WERI-Rb-1 (cell line): ENCODE results near the gene IMMP2L.
A peak's percentile ranks its signal among the peaks of the same experiment; 100 is the strongest.

Source experiments
- DNase-seq: peaks from one replicate; pipeline ENCODE4 v3.0.0-alpha.2; 2020
- H3K27ac ChIP-seq: fragments of 250-450 bp; sonication (Bioruptor Pico); 2 replicates; pipeline ENCODE4 v1.5.1; 2020; ENCODE audit warnings: mild to moderate bottlenecking, moderate library complexity
- H3K27me3 ChIP-seq: fragments of 250-450 bp; sonication (Bioruptor Pico); 2 replicates; pipeline ENCODE4 v1.5.1; 2021; ENCODE audit warnings: mild to moderate bottlenecking, low read depth, moderate library complexity; ENCODE audit not compliant: insufficient read depth, severe bottlenecking
- H3K36me3 ChIP-seq: fragments of 250-450 bp; sonication (Bioruptor Pico); 2 replicates; pipeline ENCODE4 v1.5.1; 2020; ENCODE audit warnings: mild to moderate bottlenecking, moderate library complexity
- H3K4me3 ChIP-seq: 2 replicates; pipeline ENCODE4 v1.5.1; 2011; ENCODE audit warnings: low read depth, mild to moderate bottlenecking, control low read depth, low read length
- H3K9me3 ChIP-seq: fragments of 250-450 bp; sonication (Bioruptor Pico); 2 replicates; pipeline ENCODE4 v1.5.1; 2021; ENCODE audit warnings: mild to moderate bottlenecking, moderate library complexity; ENCODE audit not compliant: severe bottlenecking
- TF ChIP-seq, protein P1 (sequence below): IDR thresholded peaks from 2 replicates; pipeline ENCODE4 v1.5.1; 2011; ENCODE audit warnings: low read depth, mild to moderate bottlenecking, control low read depth, inconsistent platforms, low read length

Gene IMMP2L

DNA sequence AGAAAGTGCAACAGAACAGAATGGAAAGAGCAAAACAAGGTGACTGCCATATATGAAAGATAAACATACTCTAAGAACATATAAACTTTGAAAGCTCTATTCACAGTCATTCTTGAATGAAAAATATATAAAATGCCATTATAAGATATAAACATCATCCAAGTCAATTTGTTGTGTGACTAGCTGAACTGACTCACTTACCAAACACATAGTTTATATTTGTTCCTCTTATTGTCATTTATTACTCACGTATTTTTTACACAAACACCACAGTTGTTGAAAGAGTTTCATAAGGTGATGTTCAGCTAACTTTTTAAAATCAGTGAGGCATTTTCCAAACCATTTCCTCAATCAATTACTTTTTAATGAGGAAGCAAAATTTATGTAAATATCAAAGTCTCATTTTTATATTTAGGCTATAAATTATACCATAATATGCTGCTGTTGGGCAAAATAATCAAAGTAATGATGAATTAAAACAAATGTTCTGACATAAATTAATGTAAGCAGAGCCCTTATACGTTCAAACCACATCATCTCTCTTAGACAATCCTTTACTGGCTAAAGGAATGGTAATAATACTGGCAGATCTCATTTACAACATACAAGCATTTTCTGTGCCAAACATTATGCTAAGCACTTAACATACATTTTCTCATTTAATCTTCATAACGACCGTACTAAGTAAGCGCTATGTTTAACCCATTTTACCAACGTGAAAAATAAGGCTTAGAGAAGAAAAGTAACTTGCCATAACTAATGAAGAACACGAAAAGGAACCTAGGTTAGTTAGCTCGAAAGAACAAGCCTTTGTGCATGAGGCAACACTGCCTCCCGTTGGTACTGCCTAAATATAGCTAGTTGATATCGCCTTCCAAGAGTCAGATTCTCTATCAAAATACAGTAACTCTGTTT, 464.0 kb downstream of the IMMP2L start:
- Histone ChIP-seq H3K36me3 (no peaks in the 10 kb centered on the region), H3K27me3 (no peaks in the 10 kb centered on the region), H3K27ac (no peak overlapping the region), H3K9me3 (no peaks in the 10 kb centered on the region), H3K4me3 (no peak overlapping the region)
- TF ChIP-seq, protein P1, sequence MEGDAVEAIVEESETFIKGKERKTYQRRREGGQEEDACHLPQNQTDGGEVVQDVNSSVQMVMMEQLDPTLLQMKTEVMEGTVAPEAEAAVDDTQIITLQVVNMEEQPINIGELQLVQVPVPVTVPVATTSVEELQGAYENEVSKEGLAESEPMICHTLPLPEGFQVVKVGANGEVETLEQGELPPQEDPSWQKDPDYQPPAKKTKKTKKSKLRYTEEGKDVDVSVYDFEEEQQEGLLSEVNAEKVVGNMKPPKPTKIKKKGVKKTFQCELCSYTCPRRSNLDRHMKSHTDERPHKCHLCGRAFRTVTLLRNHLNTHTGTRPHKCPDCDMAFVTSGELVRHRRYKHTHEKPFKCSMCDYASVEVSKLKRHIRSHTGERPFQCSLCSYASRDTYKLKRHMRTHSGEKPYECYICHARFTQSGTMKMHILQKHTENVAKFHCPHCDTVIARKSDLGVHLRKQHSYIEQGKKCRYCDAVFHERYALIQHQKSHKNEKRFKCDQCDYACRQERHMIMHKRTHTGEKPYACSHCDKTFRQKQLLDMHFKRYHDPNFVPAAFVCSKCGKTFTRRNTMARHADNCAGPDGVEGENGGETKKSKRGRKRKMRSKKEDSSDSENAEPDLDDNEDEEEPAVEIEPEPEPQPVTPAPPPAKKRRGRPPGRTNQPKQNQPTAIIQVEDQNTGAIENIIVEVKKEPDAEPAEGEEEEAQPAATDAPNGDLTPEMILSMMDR: peak; percentile 76
- DNase-seq: peak; percentile 28

DNA sequence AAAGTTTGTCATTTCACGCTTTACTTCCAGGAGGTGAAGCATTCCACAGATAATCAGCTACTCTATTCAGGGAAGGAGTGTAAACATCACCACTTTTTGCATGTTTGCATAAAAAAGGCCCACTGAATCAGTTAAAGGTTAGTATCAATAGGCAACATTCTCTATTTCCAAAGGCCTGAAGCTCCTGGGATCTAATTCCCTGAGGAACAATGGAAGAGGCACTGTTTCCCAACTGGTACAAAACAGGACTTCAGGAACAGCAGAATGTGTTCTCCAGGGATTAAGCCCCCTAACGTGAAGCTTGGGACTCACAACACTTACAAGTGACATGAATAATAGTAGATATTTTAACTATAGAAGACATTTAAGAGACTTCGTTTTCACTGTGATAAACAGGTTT, 465.3 kb downstream of the IMMP2L start:
- Histone ChIP-seq H3K9me3 (no peaks in the 10 kb centered on the region), H3K27ac (no peak overlapping the region), H3K27me3 (no peaks in the 10 kb centered on the region), H3K36me3 (no peaks in the 10 kb centered on the region), H3K4me3 (no peak overlapping the region)
- TF ChIP-seq, protein P1: no peak
- DNase-seq: no peak

DNA sequence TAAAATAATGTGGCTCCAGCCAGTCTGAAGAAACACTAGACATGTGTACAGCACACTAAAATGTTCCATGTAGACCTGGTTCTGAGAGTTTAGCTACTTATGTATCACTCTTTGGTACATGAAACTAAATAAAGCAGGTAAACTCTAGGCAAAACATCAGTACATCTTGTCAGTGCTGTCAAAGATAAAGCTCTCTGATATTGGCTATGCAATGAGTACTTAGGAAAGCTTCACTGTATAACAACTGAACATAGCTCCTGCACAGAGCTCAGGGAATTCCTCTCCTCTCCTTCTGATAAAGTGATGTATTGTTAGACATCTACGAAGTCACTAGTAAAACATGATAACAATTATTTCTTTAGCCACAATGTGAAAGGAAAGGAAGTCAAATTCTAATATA, 467.9 kb downstream of the IMMP2L start:
- Histone ChIP-seq H3K27ac (no peak overlapping the region), H3K36me3 (no peaks in the 10 kb centered on the region), H3K4me3 (no peak overlapping the region), H3K9me3 (no peaks in the 10 kb centered on the region), H3K27me3 (no peaks in the 10 kb centered on the region)
- TF ChIP-seq, protein P1: no peak
- DNase-seq: no peak

DNA sequence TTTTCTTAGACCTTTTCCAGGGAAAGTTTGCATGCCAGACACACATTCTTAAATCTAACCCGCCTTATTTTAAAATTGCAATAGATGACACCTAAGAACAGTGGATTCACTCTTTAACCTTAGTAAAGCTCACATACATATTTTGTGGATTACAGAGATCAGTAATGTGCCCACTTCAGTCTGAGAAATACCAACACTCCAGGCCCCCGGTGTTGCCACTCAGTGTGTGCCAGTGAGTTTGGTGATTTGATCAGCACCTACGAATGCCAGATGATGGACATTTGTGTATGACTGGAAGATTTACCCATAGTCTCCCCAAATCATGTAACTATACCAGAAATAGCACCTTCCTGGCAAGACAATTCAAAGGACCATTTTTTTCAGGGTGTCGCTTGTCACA, 468.8 kb downstream of the IMMP2L start:
- DNase-seq: no peak
- Histone ChIP-seq H3K4me3 (no peak overlapping the region), H3K27me3 (no peaks in the 10 kb centered on the region), H3K9me3 (no peaks in the 10 kb centered on the region), H3K27ac (no peak overlapping the region), H3K36me3 (no peaks in the 10 kb centered on the region)
- TF ChIP-seq, protein P1: no peak

DNA sequence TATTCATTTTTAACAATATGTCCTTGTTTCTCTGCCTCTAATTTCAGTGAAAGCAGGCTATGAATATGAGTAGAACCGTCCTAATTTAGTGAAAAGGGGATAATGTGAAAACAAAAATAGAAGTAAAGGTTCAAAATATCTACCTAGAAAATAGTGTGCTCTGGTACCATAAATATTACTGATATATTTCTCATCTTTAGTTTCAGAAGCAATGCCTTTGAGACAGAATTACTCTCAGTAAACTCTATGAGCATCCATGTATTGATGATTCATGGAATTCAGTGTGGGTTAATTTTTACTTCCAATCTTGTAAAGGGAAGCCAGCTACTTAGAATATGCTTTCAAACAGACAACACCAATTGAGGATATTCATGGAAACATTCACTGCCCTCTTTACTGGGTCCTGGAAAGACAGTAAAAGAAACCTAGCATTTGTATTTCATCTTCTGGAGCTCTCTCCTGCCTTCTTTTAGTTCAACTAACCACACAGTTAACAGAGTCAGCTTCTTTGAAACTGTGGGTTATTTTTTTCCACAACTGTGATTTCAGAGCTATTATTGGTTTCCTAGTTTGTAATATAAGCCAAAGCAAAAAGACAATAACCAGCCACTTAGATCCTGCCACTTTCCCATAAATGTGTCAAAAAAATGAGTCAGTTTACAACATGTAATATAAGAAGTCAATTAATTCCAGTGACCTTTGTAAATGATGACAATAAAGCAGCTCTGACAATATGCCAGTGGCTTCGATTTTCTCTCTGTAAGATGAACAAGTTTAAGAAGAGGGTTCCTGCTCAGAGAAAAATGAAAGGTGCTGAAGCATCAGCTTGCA, 469.7 kb downstream of the IMMP2L start:
- H3K9me3 ChIP-seq: no peaks in the 10 kb centered on the region
- TF ChIP-seq, protein P1: no peak
- no peaks in the 10 kb centered on the region for H3K36me3 ChIP-seq
- H3K27me3 ChIP-seq: no peaks in the 10 kb centered on the region
- no peak overlapping the region for H3K27ac ChIP-seq
- no peak overlapping the region for H3K4me3 ChIP-seq
- DNase-seq: no peak
